NCI-H128 (cell line): ENCODE data around the gene SPNS2.

Experiments used
- DNase-seq: peaks from one replicate; lab custom pipeline; 2025; ENCODE audit not compliant: unreplicated experiment; lab: John Stamatoyannopoulos, UW

Gene SPNS2

GRCh38 chr17:4479982-4480751, 18.5 kb upstream of the SPNS2 start:
- DNase-seq, result no peak

- DNase-seq, result no peak
These were observed 17.5 kb upstream of the SPNS2 start for GRCh38 chr17:4480929-4481898.

GRCh38 chr17:4482338-4483011, 16.2 kb upstream of the SPNS2 start:
- DNase-seq, result no peak

- DNase-seq, result no peak
These were observed 15.5 kb upstream of the SPNS2 start for GRCh38 chr17:4483012-4483840.

GRCh38 chr17:4485676-4486646, 12.7 kb upstream of the SPNS2 start:
- no peak for DNase-seq

DNA sequence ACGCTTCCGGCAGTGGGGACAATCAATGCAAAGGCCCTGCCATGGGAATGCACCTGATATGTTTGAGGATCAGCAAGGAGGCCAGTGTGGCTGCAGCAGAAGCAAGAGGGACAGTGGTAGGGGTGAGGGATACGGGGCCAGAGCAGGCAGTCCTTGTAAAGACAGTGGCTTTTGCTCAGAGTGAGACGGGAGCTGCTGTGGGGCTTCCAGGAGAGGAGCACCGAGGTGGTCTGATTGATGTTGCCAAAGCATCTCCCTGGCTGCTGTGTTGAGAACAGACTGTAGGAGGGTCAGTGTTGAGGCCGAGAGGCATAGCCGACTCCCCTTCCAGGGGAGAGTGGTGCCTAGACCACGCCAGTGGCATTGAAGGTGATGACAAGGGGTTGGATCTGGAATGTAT, 11.4 kb upstream of the SPNS2 start:
- no peak for DNase-seq

DNA sequence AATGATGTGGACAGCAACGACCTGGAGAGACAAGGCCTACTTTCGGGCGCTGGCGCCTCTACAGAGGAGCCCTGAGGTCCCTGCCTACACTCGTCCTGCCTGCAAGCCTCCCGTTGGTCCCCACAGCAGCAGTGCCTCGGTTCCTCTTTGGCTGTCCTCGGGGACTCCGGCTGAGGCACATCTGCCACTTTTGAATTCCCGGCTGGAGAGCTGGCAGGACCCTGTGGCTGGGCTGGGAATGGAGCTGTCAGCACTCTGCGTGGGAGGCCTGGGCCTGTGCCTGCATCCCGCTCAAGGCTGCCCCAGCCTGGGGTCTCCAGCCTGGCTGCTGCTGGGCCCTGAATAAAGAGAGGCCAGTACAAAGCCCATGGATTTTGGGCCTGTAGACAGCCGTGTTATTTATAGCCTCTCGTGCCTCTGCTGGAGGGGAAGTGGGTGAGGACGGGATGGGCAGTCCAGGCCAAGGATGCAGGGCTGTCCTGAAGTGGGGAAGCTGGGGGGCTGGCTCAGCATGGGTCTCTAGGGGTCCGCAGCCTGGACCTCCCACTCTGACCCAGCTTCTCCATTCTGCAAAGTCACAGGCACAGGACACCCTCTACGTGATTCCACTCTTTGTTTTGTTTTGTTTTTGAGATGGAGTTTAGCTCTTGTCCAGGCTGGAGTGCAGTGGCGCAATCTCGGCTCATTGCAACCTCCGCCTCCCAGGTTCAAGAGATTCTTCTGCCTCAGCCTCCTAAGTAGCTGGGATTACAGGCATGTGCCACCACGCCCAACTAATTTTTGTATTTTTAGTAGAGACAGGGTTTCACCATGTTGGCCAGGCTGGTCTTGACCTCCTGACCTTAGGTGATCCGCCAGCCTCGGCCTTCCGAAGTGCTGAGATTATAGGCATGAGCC, 10.6 kb upstream of the SPNS2 start:
- DNase-seq, result no peak

DNA sequence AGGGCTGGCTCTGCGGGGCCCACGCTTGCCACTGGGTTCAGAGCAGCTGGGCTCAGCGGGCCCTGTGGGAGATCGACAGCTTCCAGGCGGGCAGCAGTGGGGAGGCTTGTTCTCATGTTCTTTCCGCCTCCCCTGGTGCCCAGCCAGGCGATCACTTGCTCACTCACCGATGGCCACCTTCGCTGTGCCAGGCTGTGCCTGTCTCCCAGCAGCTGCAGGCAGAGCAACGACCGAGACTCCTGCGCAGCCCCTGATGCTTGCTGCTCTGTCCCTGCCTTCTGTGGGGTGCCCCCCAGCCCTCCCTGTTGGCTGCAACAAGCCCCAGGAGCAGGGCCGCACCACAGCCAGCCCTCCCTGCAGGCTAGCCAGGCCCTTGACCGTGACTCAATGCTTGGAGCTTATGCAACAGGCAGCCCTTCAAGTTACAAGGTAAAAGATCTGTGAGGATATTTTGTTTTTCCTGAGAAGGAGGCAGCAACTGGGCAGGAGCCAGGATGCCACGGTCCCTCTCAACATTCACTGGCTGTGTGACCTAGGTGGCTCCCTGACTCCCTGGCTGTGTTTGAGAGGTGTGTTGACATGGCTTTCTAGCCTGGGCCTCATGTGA, 9.6 kb upstream of the SPNS2 start:
- no peak for DNase-seq

GRCh38 chr17:4490109-4490591, 8.5 kb upstream of the SPNS2 start:
- no peak for DNase-seq

GRCh38 chr17:4490637-4491061, 8.0 kb upstream of the SPNS2 start:
- no peak for DNase-seq

DNA sequence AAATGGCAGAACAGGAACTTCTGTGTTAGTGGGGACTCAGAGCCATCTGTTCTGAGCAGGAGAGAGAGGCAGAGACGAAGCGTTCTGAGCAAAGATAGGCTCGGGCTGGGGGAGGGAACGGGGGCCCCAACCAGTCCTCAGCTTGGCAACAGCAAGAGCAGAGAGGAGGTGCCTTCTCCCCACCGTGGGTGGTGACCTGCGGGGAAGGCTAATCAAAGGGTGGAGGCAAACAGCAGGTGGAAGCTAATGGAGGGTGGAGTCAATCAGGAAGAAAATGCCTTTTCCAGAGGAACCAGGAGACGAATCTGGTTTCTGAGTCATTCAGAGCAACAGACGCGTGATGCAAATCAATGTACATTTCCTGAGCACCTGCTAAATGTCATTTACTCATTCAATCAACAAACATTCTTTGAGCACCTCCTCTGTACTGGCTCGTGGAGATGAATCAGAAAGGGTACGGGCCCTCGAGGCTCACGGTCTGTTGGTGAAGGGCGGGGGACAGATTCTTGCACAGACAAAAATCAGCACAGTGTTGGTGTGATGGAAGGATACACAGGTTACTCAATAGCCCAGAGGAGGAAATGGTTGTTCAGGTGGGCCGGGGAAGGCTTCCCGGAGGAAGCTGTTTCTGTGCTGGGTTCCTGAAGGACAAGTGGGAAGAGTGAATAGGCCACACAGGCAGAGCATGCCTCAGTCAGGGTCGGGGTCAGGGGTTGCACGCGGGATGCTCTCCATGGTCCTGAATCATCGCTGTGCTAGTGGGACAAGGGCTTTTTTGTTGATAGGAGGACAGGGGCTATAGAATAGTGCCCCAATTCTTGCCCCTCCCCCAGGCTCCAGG, 5.7 kb upstream of the SPNS2 start:
- no peak for DNase-seq

GRCh38 chr17:4497101-4497824, 1.4 kb upstream of the SPNS2 start:
- no peak for DNase-seq

DNA sequence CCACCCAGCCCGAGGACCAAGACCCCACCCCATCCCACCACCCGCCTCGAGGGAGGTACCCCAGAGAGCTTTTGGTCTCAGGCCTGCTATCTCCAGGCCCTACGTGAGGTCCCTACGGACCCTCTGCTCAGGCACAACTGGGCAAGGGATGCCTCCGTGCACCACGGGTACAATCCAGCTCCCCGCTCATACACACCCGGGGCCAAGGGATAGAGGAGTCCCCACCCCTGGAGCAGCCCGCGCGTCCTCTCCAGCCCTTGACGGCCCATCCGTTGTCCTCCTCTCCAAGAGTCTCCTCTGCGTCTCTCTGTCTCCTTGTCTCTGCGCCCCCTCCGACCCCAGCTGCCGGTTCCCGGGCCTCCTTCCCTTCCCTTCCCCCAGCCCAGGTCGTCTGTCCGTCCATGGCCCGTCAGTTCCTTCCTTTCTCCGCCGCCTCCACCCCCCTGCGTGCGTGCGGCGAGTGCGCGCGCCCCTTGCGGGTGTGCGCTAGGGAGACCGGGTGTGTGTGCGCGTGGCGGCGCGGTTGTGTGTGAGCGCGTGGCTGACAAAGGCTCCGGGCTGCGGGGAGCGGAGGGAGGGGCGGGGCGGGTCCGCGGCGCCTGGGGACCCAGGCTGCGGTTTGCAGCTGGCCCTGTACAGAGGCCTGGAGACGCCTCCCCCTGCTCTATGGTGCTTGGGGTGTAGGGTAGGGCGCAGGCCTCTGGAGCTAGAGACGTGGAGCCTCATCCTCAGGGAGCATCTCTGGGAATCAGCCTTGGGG, 930 bp downstream of the SPNS2 start:
- DNase-seq, result no peak

DNA sequence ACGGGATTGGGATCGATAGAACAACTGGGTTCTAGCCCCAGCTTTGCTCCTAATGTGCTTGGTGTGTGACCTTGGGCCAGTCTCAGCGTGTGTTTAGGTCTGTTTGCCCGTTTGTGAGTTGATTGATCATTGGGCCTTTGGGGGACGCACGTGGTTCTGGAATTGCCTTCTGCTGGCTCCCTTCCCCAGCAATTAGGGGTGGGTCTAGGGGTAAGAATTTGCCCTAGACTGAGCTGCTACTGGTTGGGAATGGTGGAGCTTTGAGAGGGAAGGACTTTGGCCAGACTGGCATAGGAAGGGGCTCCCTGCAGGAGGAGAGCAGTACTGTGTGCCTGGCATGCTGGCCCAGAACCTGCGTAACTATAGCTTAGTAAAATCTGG, 1.5 kb downstream of the SPNS2 start:
- no peak for DNase-seq

- DNase-seq, result no peak
These were observed 2.7 kb downstream of the SPNS2 start for GRCh38 chr17:4501295-4501949.
